Thyroid gland (tissue), 4 donors: ENCODE data around the gene IQCF6.

Experiments used
- CTCF ChIP-seq, 6 experiments: fragments of 200-600 bp in 3 of 6; fragments of 450-650 bp in 3 of 6; sonication (generic) in 3 of 6; IDR thresholded peaks; one replicate each; pipeline ENCODE4 v1.5.1; 2016 to 2019; ENCODE audit warnings: antibody characterized with exemption in 6 of 6, mild to moderate bottlenecking in 2 of 6, inconsistent platforms in 1 of 6, moderate library complexity in 1 of 6
- POLR2A ChIP-seq, 2 donors: fragments of 450-650 bp; IDR thresholded peaks; one replicate each; pipeline ENCODE4 v1.6.1; 2017; ENCODE audit warnings: antibody characterized with exemption in 2 of 2, mild to moderate bottlenecking in 2 of 2, moderate library complexity in 1 of 2

- no peak for TF ChIP-seq CTCF (IDR thresholded peaks at IDR 0.05)
- no peak for TF ChIP-seq POLR2A (IDR thresholded peaks at IDR 0.05)
Measured at GRCh38 chr3:51813539-51813938, 34.5 kb upstream of the IQCF6 start.
